GM18909 (cell line): ENCODE data around the gene DNAJC15.

Source experiments
- ATAC-seq: cut with Tn5 transposase; IDR thresholded peaks from one replicate; pipeline ENCODE4 v1.9.1; 2021; ENCODE audit warnings: mild to moderate bottlenecking; ENCODE audit not compliant: unreplicated experiment, poor library complexity

Gene DNAJC15

DNA sequence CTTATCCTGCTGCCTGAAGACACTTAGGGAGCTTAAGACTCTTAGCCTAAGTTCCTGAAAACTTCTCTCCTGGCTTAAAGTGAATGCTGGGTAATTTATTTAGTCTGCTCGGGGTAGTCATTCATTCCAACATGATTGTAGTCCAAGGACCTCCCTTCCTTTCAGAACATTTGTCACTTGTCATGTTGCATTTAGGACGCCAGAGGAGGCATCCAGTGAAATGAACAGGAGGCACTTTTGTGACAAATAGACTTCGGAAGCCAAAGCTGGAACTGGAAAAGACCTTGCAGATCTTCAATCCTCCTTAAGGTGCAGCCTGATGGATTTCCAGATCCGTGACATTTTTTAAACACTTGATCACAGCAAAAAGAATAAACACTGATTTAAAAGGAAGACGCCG, 95.1 kb downstream of the DNAJC15 start:
- no peak for ATAC-seq

DNA sequence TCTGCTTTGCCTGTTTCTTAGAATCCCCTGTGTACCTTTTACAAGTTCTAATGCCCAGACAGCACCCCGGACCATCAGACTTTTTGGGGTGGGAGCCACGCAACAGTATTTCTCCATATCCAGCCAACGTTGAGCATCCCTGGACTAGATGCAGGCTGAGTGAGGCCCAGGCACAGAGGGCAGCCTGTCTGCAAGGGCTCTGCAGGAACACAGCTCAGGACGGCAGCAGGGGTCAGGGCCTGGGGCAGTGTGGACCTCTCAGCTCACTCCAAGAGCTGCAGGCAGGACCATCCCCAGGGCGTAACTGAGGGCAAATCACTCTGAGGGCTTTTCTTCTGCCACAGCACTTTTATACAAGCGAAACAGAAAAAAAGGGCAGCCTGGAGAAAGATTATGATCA, 95.8 kb downstream of the DNAJC15 start:
- no peak for ATAC-seq

GRCh38 chr13:43122791-43123190, 99.4 kb downstream of the DNAJC15 start:
- no peak for ATAC-seq

DNA sequence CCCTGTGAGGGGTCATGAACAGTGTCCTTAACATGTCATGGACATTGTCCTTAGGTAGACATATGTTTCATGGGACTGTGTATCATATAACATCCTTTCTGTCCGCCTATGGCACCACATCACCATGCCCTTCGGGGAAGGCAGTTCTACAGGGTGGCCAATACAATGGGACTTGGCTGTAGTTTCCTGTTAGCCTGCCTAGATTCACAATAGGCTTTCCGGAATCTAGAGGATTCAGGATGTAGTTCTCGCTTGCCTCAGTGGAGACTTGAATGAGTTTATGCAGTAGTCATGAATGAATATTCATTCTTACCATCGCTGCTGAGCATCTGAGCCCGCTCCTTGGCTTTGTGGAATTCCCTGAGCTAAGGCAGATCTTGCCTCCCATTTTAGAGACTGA, 100.5 kb downstream of the DNAJC15 start:
- no peak for ATAC-seq

DNA sequence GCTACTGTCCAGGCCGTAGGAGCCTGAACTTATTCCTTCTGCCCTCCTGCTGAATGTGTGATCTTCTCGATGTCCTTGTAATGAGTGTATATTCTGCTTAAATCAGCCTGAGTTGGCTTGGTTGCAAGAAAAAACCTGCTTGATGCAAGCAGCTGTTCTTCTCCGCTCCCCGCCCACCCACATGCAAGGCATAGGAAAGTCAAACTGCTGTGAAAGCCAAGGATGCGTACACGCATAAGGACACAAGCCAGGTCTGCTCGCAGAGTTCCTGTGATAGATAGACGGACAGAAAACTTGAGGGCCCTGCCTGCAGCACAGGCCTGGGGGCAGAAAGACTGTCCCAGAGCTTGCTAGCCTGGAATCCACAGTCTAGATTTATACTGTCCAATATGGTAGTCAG, 101.1 kb downstream of the DNAJC15 start:
- ATAC-seq: no peak

DNA sequence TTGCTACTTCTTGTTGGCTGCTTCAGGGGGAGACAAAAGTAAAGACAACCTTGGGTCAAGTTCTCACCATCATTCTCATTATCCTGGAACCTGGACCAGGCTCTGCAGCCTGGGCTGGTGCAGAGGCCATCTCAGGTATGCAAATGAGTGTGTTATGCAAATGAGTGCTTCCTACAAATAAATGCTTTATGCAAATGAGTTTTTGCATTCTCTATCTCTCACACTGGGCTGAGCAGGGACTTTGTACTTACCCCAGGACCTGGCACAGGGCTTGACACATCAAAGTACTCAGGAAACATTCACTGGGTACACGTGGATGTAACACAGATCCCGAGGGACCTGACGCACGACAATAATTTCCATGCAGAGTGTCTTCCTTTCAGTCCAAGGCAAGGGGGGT, 103.0 kb downstream of the DNAJC15 start:
- ATAC-seq: no peak

DNA sequence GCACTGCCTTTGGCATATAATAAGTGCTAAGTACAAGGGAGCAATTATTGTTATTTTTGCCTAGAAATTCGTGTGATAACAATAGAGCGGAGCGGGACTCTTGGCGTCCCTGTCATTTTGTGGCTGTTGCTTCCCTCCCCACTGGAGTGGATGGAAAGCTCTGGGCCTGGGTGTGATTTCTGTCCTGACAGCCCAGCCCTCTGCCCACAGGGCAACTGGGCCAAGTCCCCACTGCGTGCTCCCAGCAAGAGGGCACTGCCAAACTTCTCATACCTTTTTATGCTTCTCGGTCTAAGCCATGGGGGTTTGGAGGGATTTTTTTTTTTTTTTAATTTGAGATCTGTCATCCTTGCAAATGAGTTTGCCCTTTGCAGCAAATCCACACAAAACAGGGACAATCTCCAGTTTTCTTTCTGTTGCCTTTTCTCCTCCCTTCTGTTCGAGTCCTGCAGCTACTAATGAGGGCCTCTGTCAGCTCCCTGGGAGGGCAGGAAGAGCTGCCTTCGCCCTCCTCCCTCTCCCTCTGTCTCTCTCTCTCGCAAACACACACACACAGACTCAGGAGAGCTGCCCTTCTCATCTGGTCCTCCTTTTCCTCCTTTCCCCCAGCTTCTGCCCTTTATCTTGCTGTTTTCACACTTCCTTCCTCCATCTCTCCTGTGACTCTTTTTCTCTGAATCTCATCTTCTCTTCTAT, 103.9 kb downstream of the DNAJC15 start:
- ATAC-seq: peak; percentile 20

GRCh38 chr13:43127827-43128226, 104.4 kb downstream of the DNAJC15 start:
- ATAC-seq: peak; percentile 53

GRCh38 chr13:43128504-43128961, 105.1 kb downstream of the DNAJC15 start:
- no peak for ATAC-seq

DNA sequence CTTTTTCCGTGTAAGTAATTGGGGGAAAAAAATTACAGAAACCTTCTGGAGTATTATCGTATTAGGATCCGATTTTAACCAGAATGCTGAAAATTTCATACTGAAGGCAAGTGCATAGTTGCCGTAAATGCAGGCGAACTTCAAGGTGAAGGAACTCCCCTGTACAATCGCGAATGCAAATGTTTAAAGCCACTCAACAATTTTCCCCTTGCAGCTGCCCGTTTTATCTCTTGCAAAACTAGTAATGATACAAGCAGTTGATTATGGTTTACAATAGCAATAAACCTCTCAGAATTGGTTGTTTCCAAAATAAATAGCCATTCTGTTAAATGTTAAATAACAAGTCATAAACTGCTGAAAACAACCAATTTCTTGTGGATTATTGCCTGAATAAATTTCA, 105.7 kb downstream of the DNAJC15 start:
- no peak for ATAC-seq

GRCh38 chr13:43129511-43130110, 106.2 kb downstream of the DNAJC15 start:
- ATAC-seq: no peak

- no peak for ATAC-seq
Observed at GRCh38 chr13:43132257-43132656, 108.9 kb downstream of the DNAJC15 start.

DNA sequence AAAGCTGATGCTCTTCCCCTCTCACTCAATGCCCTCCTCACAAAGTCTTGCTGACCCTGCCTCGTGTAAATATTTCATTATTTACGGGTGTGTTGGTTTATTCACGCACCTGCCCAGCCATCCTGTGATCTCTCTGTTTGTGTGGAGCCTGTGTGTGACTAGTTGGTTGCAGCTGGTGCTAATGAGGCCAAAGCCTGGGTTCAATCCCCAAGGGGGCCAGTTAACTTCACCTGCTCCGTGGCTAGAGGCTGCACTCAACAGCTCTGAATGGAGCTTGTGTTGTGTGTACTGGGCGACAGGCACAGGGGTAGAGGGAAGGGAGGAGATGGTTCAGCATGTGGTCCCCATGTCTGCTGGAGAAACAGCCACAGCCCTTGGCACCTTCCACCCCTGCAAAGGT, 109.5 kb downstream of the DNAJC15 start:
- no peak for ATAC-seq

DNA sequence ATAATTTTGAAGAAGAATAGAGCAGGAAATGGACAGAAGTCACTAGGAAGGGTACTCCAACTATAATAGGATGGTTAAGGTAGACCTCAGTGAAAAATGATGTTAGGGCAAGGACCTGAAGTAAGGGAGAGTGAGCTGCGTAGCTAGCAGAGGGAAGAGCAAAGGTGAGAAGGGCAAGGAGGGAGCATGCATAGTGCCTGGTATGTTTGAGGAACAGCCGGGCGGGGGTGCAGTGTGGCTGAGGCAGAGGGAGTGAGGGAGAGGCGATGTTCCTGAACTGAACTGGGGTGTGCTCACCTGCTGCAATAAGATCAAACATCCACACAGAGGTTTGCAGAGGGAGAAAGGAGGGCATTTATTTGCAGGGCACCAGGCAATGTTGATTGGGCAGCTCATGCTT, 110.4 kb downstream of the DNAJC15 start:
- no peak for ATAC-seq

DNA sequence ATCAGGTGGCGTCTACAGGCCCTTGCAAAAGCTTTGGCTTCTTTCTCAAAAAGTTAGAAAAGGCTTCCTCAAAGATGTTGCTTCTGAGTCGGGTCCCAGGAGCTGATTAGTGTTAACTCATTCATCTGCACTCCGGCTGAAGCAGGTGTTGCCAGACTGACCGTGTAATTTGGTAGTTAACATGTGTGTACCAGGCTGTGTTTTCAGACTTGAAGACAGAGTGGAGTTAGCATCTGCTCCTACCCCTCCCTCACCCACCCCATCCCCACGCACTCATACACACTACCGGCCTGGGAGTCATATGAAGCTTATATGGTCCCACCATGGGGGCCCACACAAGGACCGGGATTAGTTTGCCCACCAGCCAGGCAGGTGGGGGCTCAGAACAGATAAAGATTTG, 111.5 kb downstream of the DNAJC15 start:
- ATAC-seq: no peak

- ATAC-seq: no peak
Observed at GRCh38 chr13:43135516-43135915, 112.1 kb downstream of the DNAJC15 start.

GRCh38 chr13:43136920-43137575, 113.7 kb downstream of the DNAJC15 start:
- no peak for ATAC-seq

GRCh38 chr13:43139211-43139610, 115.8 kb downstream of the DNAJC15 start:
- no peak for ATAC-seq

DNA sequence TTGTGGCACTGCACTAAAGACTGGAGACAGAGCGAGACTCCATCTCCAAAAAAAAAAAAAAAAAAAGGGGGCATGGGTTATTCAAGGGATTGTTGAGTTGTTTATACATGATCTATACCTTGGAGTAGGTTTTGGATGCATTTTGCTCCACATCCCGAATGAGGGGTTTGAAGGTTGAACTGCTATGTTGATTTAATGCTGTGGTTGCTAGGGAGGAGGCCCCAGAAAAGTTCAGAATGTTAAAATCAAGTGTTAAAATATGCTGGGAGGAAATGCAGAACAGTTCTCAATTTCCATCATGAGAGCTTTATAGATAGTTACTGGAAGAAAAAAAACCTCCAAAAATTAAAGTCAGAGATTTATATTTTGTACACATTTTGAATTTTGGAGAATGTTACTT, 116.5 kb downstream of the DNAJC15 start:
- no peak for ATAC-seq

DNA sequence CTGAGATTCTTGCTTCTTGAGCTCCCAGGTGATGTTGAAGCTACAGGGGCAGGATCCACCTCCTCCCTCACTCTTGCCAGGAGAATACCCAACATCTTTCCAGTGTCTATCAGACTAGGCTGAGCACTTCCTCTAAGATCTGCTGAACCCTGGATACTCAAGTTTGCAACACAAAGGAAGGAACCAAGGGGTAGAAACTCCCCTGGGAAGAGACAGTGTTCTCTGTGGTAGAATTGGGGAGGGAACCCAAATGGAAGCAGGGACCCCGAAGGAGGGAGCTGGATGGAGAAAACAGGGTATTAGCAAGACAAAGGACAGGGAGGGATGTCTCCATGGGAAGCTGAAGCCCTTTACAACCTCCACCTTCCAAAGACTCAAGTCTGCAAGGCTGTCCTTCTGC, 117.6 kb downstream of the DNAJC15 start:
- no peak for ATAC-seq

GRCh38 chr13:43141685-43142084, 118.3 kb downstream of the DNAJC15 start:
- ATAC-seq: no peak

DNA sequence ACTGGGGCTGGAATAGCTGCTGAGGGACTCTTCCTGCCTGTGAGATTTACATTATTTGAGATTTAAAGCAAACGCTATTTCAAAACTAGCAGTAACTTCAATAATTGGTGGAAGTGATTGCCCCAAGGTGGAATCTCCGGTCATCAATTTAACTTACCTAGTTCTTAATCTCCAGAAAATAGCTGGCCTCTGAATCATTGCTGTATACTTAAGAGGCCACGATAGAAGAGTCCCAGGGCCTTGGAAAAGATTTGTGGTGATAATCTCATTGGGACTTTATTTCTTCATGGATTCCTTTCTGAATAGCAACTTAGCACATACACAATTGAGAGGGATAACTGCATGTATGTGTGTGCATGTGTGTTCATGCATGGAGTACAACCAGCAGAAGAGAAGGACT, 120.2 kb downstream of the DNAJC15 start:
- ATAC-seq: no peak
